Keratinocyte (primary cell): ENCODE data around the gene ADAMTS16. TPM values are rescaled to one million over a fixed set of nuclear protein-coding genes. Genes with fewer than 3 reads are reported as not detected.

Experiments used
- DNase-seq: peaks from one replicate; pipeline ENCODE4 v3.0.0-alpha.2; 2011; ENCODE audit warnings: low read depth, missing footprints, low spot score
- FAIRE-seq: peaks from 2 replicates; lab custom pipeline; 2011; peaks lifted over from hg19 to GRCh38; lab: Jason Lieb, UNC
- H2AFZ ChIP-seq: 2 replicates; pipeline ENCODE4 v1.6.0; 2012; ENCODE audit warnings: low read length, control low read depth, inconsistent platforms; ENCODE audit not compliant: control insufficient read depth
- H3K27ac ChIP-seq: 2 replicates; pipeline ENCODE4 v1.5.1; 2011; ENCODE audit warnings: low read length; ENCODE audit not compliant: control insufficient read depth, insufficient read depth
- H3K27me3 ChIP-seq: 3 replicates; pipeline ENCODE4 v1.6.0; 2011; ENCODE audit warnings: low read length; ENCODE audit not compliant: control insufficient read depth, insufficient read depth; ENCODE audit errors: extremely low read depth
- H3K36me3 ChIP-seq, 2 experiments: 2 replicates in 1 of 2; 3 replicates in 1 of 2; pipeline ENCODE4 v1.5.1; 2011; ENCODE audit warnings: low read length in 2 of 2, mild to moderate bottlenecking in 1 of 2; ENCODE audit not compliant: control insufficient read depth in 2 of 2, insufficient read depth in 2 of 2; ENCODE audit errors: extremely low read depth in 1 of 2
- H3K4me1 ChIP-seq: 3 replicates; pipeline ENCODE4 v1.5.1; 2011; ENCODE audit warnings: low read length; ENCODE audit not compliant: control insufficient read depth, insufficient read depth; ENCODE audit errors: extremely low read depth
- H3K4me2 ChIP-seq: 3 replicates; pipeline ENCODE4 v1.6.0; 2011; ENCODE audit warnings: low read depth, low read length; ENCODE audit not compliant: control insufficient read depth, insufficient read depth; ENCODE audit errors: extremely low read depth
- H3K4me3 ChIP-seq, 3 experiments: fragments of 200-600 bp in 1 of 3; sonication (generic) in 1 of 3; 2 replicates in 2 of 3; 3 replicates in 1 of 3; pipeline ENCODE4 v1.5.1; 2011 to 2016; ENCODE audit warnings: low read length in 3 of 3, mild to moderate bottlenecking in 3 of 3, control low read depth in 2 of 3, inconsistent platforms in 1 of 3, low read depth in 1 of 3, mixed read lengths in 1 of 3, mixed run types in 1 of 3, moderate library complexity in 1 of 3; ENCODE audit not compliant: control insufficient read depth in 2 of 3, insufficient read depth in 2 of 3; ENCODE audit errors: extremely low read depth in 1 of 3
- H3K79me2 ChIP-seq: 2 replicates; pipeline ENCODE4 v1.6.0; 2012; ENCODE audit warnings: low read length; ENCODE audit not compliant: control insufficient read depth, insufficient read depth
- H3K9ac ChIP-seq: 3 replicates; pipeline ENCODE4 v1.6.0; 2011; ENCODE audit warnings: low read length; ENCODE audit not compliant: control insufficient read depth, insufficient read depth; ENCODE audit errors: extremely low read depth
- H3K9me1 ChIP-seq: 3 replicates; pipeline ENCODE4 v1.6.0; 2011; ENCODE audit warnings: low read length; ENCODE audit not compliant: control insufficient read depth, insufficient read depth; ENCODE audit errors: extremely low read depth
- H3K9me3 ChIP-seq: 2 replicates; pipeline ENCODE4 v1.5.1; 2012; ENCODE audit warnings: low read depth, low read length; ENCODE audit not compliant: control insufficient read depth
- H4K20me1 ChIP-seq: 3 replicates; pipeline ENCODE4 v1.6.0; 2011; ENCODE audit warnings: low read length; ENCODE audit not compliant: control insufficient read depth, insufficient read depth; ENCODE audit errors: extremely low read depth
- EZH2 ChIP-seq: IDR thresholded peaks from one replicate; pipeline ENCODE4 v1.6.1; 2012; ENCODE audit warnings: inconsistent platforms, mild to moderate bottlenecking, low read length, moderate library complexity
- dilution Hi-C: fragments of 300-500 bp; cut with MboI; formaldehyde crosslinking; loops from one replicate; pipeline ENCODE4 v1.7.0; 2020; ENCODE audit warnings: low sequenced_read_pairs; ENCODE audit not compliant: extremely low pct_ligation_motif_present
- polyA plus RNA-seq, 5 experiments: library from polyadenylated mRNA; depleted of rRNA in 3 of 5; stranded (reverse) in 3 of 5; stranded (forward) in 1 of 5; unstranded in 1 of 5; fragments of >200 nt; gene quantifications; 1 replicate in 1 of 5; 2 replicates in 3 of 5; 3 replicates in 1 of 5; pipeline versions ENCODE4 v1.2.1 to v1.2.3, GENCODE V29; 2011 to 2012; ENCODE audit warnings: missing spikeins in 2 of 5, low read depth in 1 of 5, low replicate concordance in 1 of 5
- TF ChIP-seq, protein P1 (sequence below), 3 experiments: IDR thresholded peaks in 1 of 3; conservative IDR thresholded peaks in 1 of 3; optimal IDR thresholded peaks in 1 of 3; 2 replicates in 2 of 3; 3 replicates in 1 of 3; pipeline versions ENCODE3 to v1.5.1; 2011; ENCODE audit warnings: low read length in 3 of 3, mild to moderate bottlenecking in 3 of 3, moderate library complexity in 2 of 3, control low read depth in 1 of 3, inconsistent platforms in 1 of 3; ENCODE audit not compliant: insufficient read depth in 2 of 3; ENCODE audit errors: extremely low read depth in 1 of 3

ADAMTS16 gene
- polyA plus RNA-seq, 1 donor (not counting 4 experiments of a cell fraction or from before 2014, with no cell fraction given) = not detected

DNA sequence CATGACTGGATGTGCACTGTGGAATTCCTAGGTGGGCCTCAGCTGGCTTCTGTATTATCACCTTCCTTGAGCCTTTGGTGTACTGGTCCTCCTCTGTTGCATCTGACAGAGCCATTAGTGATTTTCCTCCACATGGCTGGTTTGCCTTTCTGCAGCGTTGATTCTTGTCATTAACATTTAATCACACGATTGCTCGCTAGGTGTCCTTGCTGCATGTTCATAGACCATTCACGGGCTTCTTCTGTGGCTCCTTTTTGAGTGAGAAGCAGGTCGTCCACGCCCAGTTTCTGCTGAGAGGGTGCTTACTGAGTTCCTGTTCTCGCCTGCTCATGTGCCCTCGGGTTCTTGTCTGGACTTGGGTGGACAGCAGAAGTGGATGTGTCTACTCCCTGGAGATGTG is 29.3 kb downstream of the ADAMTS16 start:
- Histone ChIP-seq H3K79me2 (no peaks in the 10 kb centered on the region), H2AFZ (no peak overlapping the region), H3K9me3 (no peaks in the 10 kb centered on the region), H3K9me1 (no peaks in the 10 kb centered on the region), H3K4me1 (no peaks in the 10 kb centered on the region), H3K27ac (no peak overlapping the region), H3K4me3 (no peak overlapping the region), H3K4me2 (no peak overlapping the region), H4K20me1 (no peaks in the 10 kb centered on the region), H3K27me3 (no peaks in the 10 kb centered on the region), H3K9ac (no peak overlapping the region), H3K36me3 (no peaks in the 10 kb centered on the region)
- no peak for DNase-seq
- dilution Hi-C loops = no loop called here
- TF ChIP-seq, protein P1, sequence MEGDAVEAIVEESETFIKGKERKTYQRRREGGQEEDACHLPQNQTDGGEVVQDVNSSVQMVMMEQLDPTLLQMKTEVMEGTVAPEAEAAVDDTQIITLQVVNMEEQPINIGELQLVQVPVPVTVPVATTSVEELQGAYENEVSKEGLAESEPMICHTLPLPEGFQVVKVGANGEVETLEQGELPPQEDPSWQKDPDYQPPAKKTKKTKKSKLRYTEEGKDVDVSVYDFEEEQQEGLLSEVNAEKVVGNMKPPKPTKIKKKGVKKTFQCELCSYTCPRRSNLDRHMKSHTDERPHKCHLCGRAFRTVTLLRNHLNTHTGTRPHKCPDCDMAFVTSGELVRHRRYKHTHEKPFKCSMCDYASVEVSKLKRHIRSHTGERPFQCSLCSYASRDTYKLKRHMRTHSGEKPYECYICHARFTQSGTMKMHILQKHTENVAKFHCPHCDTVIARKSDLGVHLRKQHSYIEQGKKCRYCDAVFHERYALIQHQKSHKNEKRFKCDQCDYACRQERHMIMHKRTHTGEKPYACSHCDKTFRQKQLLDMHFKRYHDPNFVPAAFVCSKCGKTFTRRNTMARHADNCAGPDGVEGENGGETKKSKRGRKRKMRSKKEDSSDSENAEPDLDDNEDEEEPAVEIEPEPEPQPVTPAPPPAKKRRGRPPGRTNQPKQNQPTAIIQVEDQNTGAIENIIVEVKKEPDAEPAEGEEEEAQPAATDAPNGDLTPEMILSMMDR (optimal IDR thresholded peaks at IDR 0.05 in 1 of 3, IDR thresholded peaks at IDR 0.05 in 1 of 3, conservative IDR thresholded peaks at IDR 0.05 in 1 of 3; ENCODE audit: extremely low read depth in 1 of 3, insufficient read depth in 2 of 3, low read length in 3 of 3) = no peak
- TF ChIP-seq EZH2 = no peak
- no peak for FAIRE-seq

DNA sequence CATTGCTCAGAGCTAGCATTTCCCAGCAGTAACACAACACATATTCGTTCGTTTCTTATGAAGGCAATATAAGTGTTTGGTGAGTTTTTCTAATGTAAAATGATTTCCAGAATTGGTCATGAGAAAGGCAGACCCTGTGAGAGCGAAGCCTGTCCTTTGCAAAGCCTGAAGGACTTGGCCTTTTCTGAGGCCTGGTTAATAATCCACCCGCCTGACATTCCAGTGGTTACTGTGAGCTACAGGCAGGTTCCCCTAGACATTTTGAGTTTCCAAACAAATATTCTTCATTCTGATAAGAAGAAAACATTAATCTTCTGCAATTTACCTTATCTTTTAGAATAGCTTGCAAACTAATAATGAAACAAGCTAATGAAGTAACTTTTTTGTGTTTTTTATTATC is 38.0 kb downstream of the ADAMTS16 start:
- no peaks in the 10 kb centered on the region for H3K9me1 ChIP-seq
- no peaks in the 10 kb centered on the region for H3K27me3 ChIP-seq
- no peaks in the 10 kb centered on the region for H4K20me1 ChIP-seq
- no peak overlapping the region for H2AFZ ChIP-seq
- dilution Hi-C loops = no loop called here
- TF ChIP-seq, protein P1 (optimal IDR thresholded peaks at IDR 0.05 in 1 of 3, IDR thresholded peaks at IDR 0.05 in 1 of 3, conservative IDR thresholded peaks at IDR 0.05 in 1 of 3; ENCODE audit: extremely low read depth in 1 of 3, insufficient read depth in 2 of 3, low read length in 3 of 3) = no peak
- TF ChIP-seq EZH2 = no peak
- H3K4me1 ChIP-seq = no peaks in the 10 kb centered on the region
- H3K27ac ChIP-seq = no peak overlapping the region
- no peak overlapping the region for H3K4me2 ChIP-seq
- no peaks in the 10 kb centered on the region for H3K36me3 ChIP-seq
- FAIRE-seq = no peak
- no peak overlapping the region for H3K9ac ChIP-seq
- no peak overlapping the region for H3K4me3 ChIP-seq
- H3K79me2 ChIP-seq = no peaks in the 10 kb centered on the region
- H3K9me3 ChIP-seq = no peaks in the 10 kb centered on the region
- no peak for DNase-seq
